ENCODE results near the gene FRMD5.
"Not testable (repeated sequence)": the region's sequence is repeated elsewhere in the genome, so short reads cannot be mapped to it uniquely, and the experiment has no call there.

The FRMD5 gene

DNA sequence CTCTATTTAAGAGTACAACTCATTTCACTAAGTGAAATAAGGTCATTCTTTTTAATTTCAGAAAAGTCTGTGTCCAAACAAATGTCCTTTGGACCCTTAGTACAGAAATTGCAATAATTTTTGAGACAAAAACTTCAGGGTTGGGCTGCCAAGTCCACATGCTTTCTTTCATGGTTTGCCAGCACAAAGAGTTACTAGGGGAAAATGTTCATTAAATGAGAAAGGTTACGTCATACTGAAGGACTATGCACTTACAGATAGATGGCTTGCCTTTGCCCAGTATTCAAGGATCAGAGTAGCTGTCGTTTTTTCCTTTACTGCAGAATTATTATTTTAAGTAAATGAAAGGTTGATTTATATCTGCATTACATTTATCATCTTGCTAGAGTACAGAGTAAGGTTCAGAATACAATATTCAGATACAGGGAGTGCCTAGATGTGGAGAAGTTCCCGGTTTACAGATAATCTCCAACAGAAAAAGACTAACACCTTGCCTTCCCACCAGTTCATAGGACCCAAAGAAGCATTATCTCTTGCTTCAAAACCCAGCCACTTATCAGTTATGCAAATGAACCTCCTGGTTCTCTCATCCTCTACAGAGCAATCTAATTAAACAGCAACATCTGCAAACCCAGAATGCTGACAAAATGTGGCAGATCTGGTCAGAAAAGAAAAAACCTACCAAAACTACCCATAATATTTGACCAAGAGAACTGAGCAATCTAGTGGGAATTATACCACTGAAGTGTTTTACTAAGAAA lies 179.3 kb downstream of the FRMD5 start:
- H3K4me1 Mint-ChIP-seq (ENCODE audit: low read depth): no peaks in the 10 kb centered on the region
- H3K36me3 Mint-ChIP-seq (ENCODE audit: low read depth): no peaks in the 10 kb centered on the region
- DNase-seq: no peak
- H3K4me3 Mint-ChIP-seq: no peak overlapping the region
- H3K27me3 Mint-ChIP-seq: peaks cover 9% of the 10 kb centered on the region
- H3K9me3 Mint-ChIP-seq: no peaks in the 10 kb centered on the region
- no peak overlapping the region for H3K27ac Mint-ChIP-seq

DNA sequence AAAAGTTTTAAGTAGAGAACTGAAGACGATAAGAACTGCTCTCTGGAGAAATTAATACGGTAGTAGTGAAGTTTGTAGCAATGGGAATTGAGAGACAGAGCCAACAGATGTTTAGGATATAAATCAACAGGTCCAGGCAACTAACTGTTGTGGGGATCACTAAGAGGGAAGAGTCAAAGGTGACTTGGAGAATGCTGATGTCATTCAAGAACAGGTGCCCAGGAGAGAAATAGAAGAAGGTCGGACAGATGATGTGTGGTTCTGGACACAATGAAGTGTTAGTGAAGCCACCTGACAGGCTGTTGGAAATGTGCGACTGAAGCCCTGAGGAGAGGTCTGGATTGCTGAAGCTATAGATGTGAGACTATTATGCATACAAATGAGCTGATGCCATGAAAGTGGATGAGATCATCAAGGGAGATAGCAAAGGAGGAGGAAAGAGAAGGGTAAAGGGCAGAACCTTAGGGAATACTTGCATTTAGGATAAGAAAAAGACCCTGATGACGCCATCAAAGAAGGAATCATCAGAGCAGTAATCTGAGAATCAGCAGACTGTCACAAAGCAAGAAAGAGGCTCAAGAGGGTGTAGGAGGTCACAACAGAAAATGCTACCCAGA lies 183.7 kb downstream of the FRMD5 start:
- H3K4me1 Mint-ChIP-seq (ENCODE audit: low read depth): no peaks in the 10 kb centered on the region
- no peak overlapping the region for H3K27ac Mint-ChIP-seq
- no peaks in the 10 kb centered on the region for H3K36me3 Mint-ChIP-seq (ENCODE audit: low read depth)
- no peak for DNase-seq
- no peaks in the 10 kb centered on the region for H3K9me3 Mint-ChIP-seq
- H3K27me3 Mint-ChIP-seq: peaks cover 13% of the 10 kb centered on the region
- no peak overlapping the region for H3K4me3 Mint-ChIP-seq

DNA sequence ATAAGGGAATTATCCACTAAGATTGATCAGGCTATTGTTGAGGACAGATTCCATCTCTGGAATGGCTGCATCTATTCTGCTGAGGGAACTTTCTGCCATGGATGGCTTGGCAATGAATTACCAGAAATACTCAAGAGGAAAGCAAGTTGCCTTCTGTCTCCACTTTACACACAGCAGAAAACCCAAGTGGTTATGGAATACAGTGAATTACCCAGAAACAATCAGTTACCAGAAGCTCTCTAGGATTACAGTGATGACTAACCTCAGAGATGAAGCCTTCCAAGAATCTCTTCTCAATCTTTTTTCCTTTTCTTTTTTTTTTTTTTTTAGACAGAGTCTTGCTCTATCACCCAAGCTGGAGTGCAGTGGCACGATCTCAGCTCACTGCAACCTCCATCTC lies 185.0 kb downstream of the FRMD5 start:
- DNase-seq: no peak
- H3K9me3 Mint-ChIP-seq: no peaks in the 10 kb centered on the region
- no peaks in the 10 kb centered on the region for H3K36me3 Mint-ChIP-seq (ENCODE audit: low read depth)
- no peaks in the 10 kb centered on the region for H3K4me1 Mint-ChIP-seq (ENCODE audit: low read depth)
- H3K4me3 Mint-ChIP-seq: no peak overlapping the region
- H3K27ac Mint-ChIP-seq: no peak overlapping the region
- H3K27me3 Mint-ChIP-seq: peaks cover 11% of the 10 kb centered on the region

DNA sequence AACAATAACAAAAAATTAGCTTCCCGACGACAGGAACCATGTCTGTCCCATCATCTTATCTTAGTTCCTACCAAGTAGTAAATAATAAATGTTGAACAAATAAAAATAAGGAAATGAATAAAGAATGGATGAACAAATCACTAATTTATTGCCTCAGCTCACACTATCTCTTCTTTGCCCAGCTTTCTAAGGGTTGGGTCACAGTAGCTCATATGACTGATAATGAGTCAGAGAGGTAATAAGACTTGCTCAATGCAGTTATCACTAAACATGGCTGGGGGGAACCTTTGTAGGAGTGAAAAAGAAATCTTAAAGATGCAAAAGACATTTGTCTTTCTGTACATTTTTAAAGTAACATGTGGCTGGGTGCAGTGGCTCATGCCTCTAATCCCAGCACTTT lies 186.0 kb downstream of the FRMD5 start:
- no peaks in the 10 kb centered on the region for H3K36me3 Mint-ChIP-seq (ENCODE audit: low read depth)
- no peak overlapping the region for H3K27ac Mint-ChIP-seq
- peaks cover 15% of the 10 kb centered on the region for H3K27me3 Mint-ChIP-seq
- DNase-seq: no peak
- H3K4me3 Mint-ChIP-seq: no peak overlapping the region
- H3K9me3 Mint-ChIP-seq: no peaks in the 10 kb centered on the region
- no peaks in the 10 kb centered on the region for H3K4me1 Mint-ChIP-seq (ENCODE audit: low read depth)

DNA sequence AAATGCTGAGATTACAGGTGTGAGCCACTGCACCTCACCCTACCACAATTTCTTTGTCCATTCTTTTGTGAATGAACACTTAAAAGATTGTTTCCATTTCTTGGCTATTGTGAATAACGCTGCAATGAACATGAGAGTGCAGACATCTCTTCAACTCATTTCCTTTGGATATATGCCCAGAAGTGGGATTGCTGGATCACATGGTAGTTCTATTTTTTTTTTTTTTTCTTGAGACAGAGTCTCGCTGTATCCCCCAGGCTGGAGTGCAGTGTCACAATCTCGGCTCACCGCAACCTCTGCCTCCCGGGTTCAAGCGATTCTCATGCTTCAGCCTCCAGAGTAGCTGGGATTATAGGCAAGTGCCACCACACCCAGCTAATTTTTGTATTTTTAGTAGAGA lies 194.8 kb downstream of the FRMD5 start:
- not testable (repeated sequence) for H3K27ac Mint-ChIP-seq; H3K4me3 Mint-ChIP-seq; H3K36me3 Mint-ChIP-seq (ENCODE audit: low read depth); DNase-seq; H3K9me3 Mint-ChIP-seq; H3K4me1 Mint-ChIP-seq (ENCODE audit: low read depth)
- peaks cover 14% of the 10 kb centered on the region for H3K27me3 Mint-ChIP-seq

DNA sequence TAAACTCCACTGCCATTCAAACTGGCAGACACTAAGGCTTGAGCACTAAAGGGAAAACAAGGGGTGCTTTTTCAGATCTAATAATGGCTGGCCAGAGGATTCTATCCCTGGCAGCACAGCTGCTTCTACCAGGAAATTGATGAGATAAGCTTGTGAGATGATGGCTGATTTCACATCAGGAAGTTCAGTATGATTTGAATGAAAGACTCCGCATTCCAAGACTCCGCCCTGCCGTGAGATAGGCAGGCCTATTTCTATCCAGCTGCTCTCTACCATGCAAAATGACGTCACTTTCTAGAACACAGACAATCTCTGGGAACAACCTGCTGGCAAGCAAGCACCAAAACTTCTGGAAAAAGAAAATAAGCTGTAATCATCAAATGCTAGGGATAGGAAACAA lies 196.5 kb downstream of the FRMD5 start:
- no peak overlapping the region for H3K27ac Mint-ChIP-seq
- no peak overlapping the region for H3K4me3 Mint-ChIP-seq
- H3K36me3 Mint-ChIP-seq (ENCODE audit: low read depth): no peaks in the 10 kb centered on the region
- no peaks in the 10 kb centered on the region for H3K9me3 Mint-ChIP-seq
- no peaks in the 10 kb centered on the region for H3K4me1 Mint-ChIP-seq (ENCODE audit: low read depth)
- no peak for DNase-seq
- peaks cover 11% of the 10 kb centered on the region for H3K27me3 Mint-ChIP-seq

DNA sequence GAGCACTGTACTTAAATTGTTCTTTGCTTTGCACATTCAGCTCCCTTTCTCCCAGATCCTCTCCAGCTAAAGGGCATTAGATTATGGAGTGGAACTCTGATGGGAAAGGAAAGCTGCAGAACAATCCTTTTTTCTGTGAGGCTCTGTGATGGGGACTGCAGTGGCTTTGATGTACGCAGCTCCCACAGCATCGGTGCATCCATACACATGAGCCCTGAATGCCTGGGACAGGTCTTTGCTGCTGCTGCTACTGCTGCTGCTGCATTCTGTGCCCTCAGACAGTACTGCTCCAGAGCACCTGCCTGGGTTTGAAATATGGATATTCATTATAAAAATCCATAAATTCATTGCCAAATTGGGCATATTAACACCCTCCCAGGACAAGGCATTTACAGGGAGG lies 203.9 kb downstream of the FRMD5 start:
- H3K4me3 Mint-ChIP-seq: no peak overlapping the region
- H3K27me3 Mint-ChIP-seq: peaks cover 5% of the 10 kb centered on the region
- no peak for DNase-seq
- H3K27ac Mint-ChIP-seq: no peak overlapping the region
- H3K9me3 Mint-ChIP-seq: no peaks in the 10 kb centered on the region
- H3K4me1 Mint-ChIP-seq (ENCODE audit: low read depth): no peaks in the 10 kb centered on the region
- no peaks in the 10 kb centered on the region for H3K36me3 Mint-ChIP-seq (ENCODE audit: low read depth)

DNA sequence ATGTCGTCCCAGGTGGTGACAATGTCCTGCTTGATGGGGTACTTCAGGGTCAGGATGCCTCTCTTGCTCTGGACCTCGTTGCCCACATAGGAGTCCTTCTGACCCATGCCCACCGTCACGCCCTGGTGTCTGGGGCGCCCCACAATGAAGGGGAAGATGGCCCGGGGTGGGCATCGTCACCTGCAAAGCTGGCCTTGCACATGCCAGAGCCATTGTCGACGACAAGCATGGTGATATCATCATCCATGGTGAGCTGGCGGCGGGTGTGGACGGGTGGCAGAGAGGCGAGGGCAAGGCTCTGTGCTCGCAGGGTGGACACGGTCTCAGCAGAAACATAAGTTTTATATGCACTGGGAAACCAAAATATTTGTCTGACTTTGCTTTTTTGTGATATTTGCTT lies 205.1 kb downstream of the FRMD5 start:
- H3K4me1 Mint-ChIP-seq (ENCODE audit: low read depth): no peaks in the 10 kb centered on the region
- peaks cover 5% of the 10 kb centered on the region for H3K27me3 Mint-ChIP-seq
- H3K4me3 Mint-ChIP-seq: no peak overlapping the region
- DNase-seq: no peak
- H3K36me3 Mint-ChIP-seq (ENCODE audit: low read depth): no peaks in the 10 kb centered on the region
- H3K9me3 Mint-ChIP-seq: no peaks in the 10 kb centered on the region
- no peak overlapping the region for H3K27ac Mint-ChIP-seq

DNA sequence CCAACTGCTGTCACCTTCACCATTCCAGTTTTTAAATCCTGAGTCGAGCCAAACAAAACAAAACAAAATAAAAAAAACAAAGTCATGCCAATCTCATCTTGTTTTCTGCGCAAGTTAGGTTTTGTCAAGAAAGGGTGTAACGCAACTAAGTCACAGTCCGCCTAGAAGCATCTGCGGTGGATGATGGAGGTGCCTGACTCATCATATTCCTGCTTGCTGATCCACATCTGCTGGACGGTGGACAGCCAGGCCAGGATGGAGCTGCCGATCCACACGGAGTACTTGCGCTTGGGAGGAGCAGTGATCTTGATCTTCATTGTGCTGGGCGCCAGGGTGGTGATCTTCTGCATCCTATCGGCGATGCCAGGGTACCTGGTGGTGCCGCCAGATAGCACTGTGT lies 206.2 kb downstream of the FRMD5 start:
- no peaks in the 10 kb centered on the region for H3K4me1 Mint-ChIP-seq (ENCODE audit: low read depth)
- H3K9me3 Mint-ChIP-seq: no peaks in the 10 kb centered on the region
- no peak overlapping the region for H3K27ac Mint-ChIP-seq
- no peaks in the 10 kb centered on the region for H3K36me3 Mint-ChIP-seq (ENCODE audit: low read depth)
- H3K27me3 Mint-ChIP-seq: peaks cover 11% of the 10 kb centered on the region
- DNase-seq: no peak
- no peak overlapping the region for H3K4me3 Mint-ChIP-seq

DNA sequence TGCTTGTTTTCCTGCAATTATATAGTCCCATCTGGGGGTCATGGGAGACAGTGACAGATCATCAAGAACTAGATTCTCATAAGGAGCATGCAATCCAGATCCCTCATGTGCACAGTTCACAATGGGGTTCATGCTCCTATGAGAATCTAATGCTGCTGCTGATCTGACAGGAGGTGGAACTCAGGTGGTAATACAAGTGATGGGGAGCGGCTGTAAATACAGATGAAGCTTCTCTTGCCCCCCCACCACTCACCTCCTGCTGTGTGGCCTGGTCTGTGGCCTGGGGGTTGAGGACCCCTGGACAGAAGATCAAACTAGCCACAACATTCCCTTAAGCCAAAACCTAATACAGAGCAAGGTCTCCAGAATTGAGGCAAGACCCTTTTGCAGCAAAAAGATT lies 207.1 kb downstream of the FRMD5 start:
- no peak for DNase-seq
- peaks cover 19% of the 10 kb centered on the region for H3K27me3 Mint-ChIP-seq
- no peak overlapping the region for H3K4me3 Mint-ChIP-seq
- H3K27ac Mint-ChIP-seq: no peak overlapping the region
- no peaks in the 10 kb centered on the region for H3K4me1 Mint-ChIP-seq (ENCODE audit: low read depth)
- H3K36me3 Mint-ChIP-seq (ENCODE audit: low read depth): no peaks in the 10 kb centered on the region
- no peaks in the 10 kb centered on the region for H3K9me3 Mint-ChIP-seq

DNA sequence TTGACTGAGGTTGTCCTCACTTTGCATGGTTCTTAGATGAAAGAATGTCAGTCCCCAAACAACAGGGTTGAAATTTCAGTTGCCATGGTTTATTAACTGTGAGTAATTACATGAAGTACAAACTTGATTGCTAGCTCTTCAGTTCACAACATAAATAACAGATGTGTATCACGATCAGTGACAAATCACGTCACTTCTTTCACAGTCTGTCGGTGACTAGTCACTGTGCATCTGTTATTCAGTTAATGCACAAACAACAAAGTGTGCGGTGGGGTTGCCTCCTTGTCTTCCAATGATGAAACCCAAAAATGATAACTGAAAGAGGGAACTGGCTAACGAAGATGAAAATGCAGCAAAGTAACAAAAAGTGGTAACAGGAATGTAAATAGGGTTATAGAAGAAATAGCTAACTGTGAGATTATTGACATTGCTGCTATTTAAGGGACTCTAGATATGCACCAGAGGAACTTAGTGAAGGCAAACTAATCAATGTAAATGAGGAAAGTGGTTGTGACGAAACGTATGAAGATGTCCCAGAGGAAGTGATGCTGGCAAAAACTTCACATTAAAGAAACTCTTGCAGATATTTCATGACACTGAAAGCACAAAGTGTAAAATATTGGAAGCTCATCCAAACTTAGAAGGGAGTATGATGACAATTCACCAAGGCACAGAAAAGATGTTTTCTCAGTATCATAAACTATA lies 208.9 kb downstream of the FRMD5 start:
- Mint-ChIP-seq H3K9me3 (no peaks in the 10 kb centered on the region), H3K27me3 (peaks cover 25% of the 10 kb centered on the region), H3K4me1 (ENCODE audit: low read depth) (no peaks in the 10 kb centered on the region), H3K4me3 (no peak overlapping the region), H3K36me3 (ENCODE audit: low read depth) (no peaks in the 10 kb centered on the region), H3K27ac (no peak overlapping the region)
- no peak for DNase-seq

DNA sequence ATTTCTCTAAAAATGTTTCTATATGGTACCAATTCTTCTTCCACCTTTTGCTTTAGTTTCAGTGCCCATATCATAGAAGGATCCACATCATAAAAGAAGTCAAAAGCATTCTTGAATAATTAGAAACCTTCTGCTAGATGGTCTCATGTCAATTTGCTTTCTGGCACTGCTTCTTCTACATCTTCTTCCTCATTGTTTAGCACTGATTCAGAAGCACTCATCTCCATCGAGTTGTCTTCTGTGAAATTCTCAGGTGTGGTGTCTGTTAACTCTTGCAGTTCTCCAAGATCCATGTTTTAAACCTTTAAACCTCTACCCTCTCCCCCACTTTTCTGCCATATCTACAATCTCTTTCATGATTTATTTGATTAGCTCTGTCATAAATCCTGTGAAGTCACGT lies 213.5 kb downstream of the FRMD5 start:
- peaks cover 26% of the 10 kb centered on the region for H3K27me3 Mint-ChIP-seq
- peaks cover 15% of the 10 kb centered on the region for H3K4me1 Mint-ChIP-seq (ENCODE audit: low read depth)
- peaks cover 4% of the 10 kb centered on the region for H3K9me3 Mint-ChIP-seq
- no peak overlapping the region for H3K27ac Mint-ChIP-seq
- no peaks in the 10 kb centered on the region for H3K36me3 Mint-ChIP-seq (ENCODE audit: low read depth)
- no peak for DNase-seq
- H3K4me3 Mint-ChIP-seq: no peak overlapping the region

DNA sequence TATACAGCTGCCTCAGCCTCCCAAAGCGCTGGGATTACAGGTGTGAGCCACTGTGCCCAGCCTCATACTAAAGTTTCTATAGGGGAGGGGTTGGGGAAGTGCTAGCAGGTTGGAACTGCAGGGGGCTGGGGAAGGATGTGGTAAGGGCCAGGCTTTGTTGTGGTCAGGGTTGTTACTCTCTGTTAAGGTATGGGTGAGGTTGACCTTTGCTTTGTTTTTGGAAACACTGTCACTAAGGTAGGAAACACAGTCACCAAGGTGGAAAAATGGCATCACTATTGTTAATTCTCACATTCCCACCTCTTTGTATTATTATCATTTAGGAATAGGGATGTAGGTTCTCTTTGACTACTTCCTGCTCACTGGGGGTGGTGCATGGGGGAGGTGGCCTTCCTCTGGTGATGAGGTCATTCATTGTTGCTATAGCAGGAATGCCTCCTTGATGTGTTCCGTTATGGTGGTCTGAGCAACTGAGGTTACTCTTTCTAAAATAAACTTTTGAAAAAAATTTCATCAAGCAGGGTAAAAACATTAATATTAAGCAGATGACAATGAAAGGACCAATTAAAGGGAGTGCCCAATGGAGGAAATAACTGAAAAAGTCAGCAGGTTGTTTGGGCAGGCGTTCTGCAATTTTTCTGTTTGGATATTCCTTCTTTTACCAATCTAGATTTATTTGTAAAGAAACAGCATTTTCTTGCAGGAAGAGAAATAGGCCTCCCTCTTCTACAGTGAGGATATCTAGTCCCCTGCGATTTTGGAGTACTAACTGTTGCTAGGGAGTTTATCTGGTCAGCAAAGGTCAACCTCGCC lies 217.8 kb downstream of the FRMD5 start:
- Mint-ChIP-seq H3K27ac (peak overlapping the region; percentile 76), H3K4me3 (no peak overlapping the region), H3K9me3 (peaks cover 4% of the 10 kb centered on the region), H3K27me3 (peaks cover 14% of the 10 kb centered on the region), H3K36me3 (ENCODE audit: low read depth) (no peaks in the 10 kb centered on the region), H3K4me1 (ENCODE audit: low read depth) (peaks cover 38% of the 10 kb centered on the region)
- DNase-seq: peak; percentile 55

DNA sequence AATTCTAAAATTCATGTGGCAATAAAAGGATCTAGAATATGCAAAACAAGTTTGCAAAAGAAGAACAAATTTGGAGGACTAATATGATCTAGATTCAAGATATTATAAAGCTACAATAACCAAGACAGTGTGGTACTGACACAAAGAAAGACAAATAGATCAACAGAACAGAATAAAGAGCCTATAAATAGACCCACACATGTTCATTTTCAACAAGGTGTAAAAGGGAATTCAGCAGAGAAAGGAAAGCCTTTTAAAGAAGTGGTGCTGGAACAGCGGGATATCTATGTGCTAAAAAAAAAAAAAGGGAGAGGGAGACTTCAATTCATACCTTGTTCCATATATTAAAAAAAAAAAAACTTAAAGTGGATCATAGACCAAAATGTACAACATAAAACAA lies 219.3 kb downstream of the FRMD5 start:
- DNase-seq: no peak
- Mint-ChIP-seq H3K4me3 (no peak overlapping the region), H3K9me3 (peaks cover 4% of the 10 kb centered on the region), H3K27me3 (peaks cover 8% of the 10 kb centered on the region), H3K4me1 (ENCODE audit: low read depth) (peaks cover 38% of the 10 kb centered on the region), H3K36me3 (ENCODE audit: low read depth) (no peaks in the 10 kb centered on the region), H3K27ac (no peak overlapping the region)
